NCI-H1930 (cell line): ENCODE results near the gene CALHM1.

Source experiments
- DNase-seq, 2 experiments: peaks; one replicate each; lab custom pipeline; 2025; lab: John Stamatoyannopoulos, UW

The CALHM1 gene

GRCh38 chr10:103455235-103455634 lies 3.5 kb downstream of the CALHM1 start:
- no peak for DNase-seq

- DNase-seq, result no peak
Measured at GRCh38 chr10:103454026-103454425, 4.7 kb downstream of the CALHM1 start.

DNA sequence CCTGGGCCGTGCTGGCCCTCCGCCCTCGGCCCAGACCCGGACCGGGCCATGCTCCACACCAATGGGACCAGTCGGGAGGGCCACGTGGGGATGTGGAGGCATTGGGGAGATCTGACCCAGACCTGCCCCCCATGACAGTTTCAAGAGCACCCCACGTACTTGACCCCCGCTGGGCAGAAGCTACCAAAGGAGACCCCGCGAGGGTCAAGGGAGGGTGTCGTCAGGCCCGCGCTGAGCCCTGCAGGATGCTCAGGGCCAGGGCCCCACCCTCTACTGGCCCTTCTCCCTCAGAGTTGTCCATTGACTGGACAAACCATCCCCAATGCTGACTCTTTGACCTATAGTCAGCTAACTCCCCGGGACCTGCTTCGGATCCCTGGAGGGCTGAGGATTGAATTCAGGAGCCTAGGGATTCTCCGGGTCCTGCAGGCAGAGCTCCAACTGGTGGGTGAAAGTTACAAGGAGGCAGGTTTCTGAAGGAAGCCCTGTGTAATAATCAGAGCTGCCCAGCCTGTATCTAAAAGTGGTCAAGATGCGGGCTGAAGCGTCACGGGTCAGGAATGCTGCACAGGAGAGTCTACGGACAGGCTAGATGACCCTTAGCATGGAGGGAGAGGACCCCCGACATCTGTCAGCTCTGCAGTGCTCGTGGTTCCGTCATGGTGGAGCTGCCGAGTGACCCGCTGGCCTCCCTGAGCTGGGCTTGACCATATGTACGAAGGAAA lies 6.0 kb downstream of the CALHM1 start:
- no peak for DNase-seq

GRCh38 chr10:103451831-103452505 lies 6.7 kb downstream of the CALHM1 start, which contains the start of gene CALHM2:
Gene CALHM2 (minus strand): TSS chr10:103452370. CDS start chr10:103449941, 2,429 bp downstream.
- DNase-seq, result no peak

DNA sequence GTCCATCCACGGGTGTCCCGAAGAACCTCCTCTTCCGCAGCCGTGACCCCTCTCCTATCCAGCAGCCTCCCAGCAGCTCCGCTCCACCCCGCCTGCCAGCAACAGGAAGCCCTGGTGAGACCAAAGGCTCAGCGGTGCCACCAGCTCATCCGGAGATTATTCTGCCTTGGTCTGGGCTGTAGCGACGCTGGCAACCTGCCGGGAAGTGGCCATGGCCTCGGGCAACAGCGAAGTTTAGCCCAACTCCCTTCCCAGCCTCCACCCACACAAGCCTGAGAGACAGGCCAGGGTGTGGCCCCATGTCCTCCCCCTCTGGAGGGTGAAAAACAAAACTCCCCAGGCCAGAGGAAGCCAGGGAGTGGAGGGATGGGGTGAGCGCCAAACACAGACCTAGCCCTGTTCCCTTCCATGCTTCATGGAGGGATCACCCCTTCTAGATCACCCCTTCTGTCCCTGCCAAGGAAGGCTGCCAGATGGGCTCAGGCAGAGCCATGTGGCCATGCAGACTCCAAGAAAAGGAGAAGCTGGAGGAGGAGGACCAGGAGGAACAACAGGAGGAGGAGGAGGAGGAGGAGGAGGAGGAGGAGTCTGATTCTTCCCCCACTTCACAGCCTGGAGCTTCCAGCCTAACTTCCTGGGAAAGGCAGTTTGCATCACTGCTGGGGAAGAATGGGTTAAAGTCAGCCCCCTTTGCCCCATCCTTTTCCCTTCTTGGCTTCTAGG lies 7.4 kb downstream of the CALHM1 start:
- no peak for DNase-seq

- no peak for DNase-seq
Measured at GRCh38 chr10:103450201-103450695, 8.5 kb downstream of the CALHM1 start.

GRCh38 chr10:103449208-103450144 lies 9.2 kb downstream of the CALHM1 start:
- no peak for DNase-seq

- no peak for DNase-seq
Measured at GRCh38 chr10:103448746-103449145, 10.0 kb downstream of the CALHM1 start.

DNA sequence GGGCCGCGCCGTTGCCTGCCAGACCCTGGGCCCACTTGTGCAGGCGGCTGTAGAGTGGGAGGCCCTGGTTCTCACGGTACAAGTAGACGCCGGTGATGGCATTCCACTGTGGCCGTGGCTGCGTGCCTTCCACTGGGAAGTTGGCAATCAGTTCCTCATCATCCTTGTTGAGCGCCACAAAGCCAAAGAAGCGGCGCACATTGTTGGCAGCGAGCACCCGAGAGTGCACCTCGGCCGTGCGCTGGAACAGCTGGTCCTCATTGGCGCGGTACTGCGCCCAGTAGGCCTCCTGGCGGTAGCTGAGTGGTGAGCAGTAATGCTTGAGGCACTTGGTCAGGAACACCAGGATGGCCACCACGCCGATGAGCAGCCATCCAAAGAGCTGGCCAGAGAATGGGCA lies 11.5 kb downstream of the CALHM1 start:
- DNase-seq, result no peak

DNA sequence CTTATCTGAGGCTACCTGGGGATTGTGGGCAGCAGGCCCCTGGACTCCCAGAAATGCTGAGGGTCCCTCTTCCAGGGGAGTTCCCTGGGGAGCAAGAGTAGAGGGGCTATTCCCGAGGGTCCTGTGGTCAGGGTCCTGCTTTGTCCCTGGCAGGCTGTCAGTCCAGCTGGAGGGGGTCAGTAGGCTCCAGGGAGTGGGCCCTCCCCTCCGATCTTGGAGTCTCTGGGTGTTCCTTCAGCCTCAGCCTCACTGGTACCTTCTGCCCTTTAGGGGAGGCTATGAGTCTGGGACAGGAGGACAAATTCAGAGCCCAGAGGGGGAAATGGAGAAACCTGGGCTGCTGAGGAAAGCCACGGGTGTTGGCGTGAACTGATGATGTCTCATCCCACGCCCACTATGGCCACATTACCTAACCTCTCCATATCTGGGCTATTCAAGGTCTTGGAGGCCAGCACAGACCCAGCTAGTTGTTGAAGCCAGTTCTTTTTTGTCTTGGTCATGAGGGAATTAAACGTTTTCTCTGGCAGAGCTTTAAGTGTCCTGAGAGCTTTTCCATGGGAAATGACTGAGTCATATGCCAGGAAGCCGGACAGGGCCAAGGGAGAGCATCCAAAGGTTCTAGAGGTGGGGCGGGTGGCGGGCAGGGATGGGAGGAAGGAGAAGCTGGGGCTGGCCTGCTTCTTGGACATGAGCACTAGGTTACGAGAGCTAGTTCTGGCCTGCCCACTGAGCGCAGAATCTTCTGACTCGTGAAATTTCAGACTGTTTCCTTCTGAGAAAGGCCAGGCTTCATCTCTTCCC lies 12.7 kb downstream of the CALHM1 start:
- no peak for DNase-seq

GRCh38 chr10:103445366-103445765 lies 13.3 kb downstream of the CALHM1 start:
- no peak for DNase-seq

- DNase-seq, result no peak
Measured at GRCh38 chr10:103444478-103444877, 14.2 kb downstream of the CALHM1 start.

DNA sequence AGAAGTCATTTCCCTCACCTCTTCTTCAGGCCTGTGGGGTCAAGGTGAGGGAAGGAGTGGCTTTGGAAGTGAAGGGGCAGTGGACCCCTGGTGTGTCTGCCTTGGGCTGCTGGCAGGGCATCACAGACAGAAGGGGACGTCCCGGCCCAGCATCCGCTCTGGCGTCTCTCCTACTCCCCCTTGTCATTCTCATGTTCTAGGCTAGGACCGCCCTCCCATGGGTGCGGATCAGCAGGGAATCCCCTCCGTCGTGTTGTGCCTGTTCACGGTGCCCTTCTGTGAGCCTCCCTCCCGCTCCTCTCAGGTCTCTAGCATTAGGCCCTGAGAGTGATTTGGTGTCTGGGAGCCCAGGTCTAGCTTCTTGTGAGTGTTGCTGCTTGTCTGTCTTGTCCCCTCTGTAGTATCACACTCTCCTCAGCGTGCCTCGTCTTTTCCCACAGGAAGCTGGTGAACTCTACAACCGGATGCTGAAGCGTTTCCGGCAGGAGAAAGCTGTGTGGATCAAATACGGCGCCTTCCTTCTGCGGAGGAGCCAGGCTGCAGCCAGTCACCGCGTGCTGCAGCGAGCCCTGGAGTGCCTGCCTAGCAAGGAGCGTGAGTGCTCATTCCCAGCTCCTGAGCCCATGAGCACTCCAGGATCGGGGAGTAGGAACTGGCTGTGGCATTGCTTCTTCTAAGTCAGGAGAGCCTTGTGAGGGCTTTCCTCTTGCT lies 15.1 kb downstream of the CALHM1 start:
- no peak for DNase-seq

DNA sequence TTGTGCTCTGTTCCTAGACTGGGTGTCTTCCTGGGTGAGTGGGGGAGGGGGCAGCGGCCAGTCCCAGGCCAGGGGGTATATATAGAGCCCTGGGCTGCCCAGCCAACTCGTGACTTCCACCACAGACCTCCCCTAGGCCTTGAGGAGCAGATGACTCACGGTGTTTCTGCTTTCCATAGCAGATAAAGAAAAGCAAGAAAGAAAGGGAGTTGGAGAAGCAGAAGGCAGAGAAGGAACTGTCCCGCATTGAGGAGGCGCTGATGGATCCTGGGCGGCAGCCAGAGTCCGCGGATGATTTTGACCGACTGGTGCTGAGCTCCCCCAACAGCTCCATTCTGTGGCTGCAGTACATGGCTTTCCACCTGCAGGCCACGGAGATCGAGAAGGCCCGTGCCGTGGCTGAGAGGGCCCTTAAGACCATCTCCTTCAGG lies 16.7 kb downstream of the CALHM1 start:
- DNase-seq, result no peak

- DNase-seq, result no peak
Measured at GRCh38 chr10:103441611-103442010, 17.1 kb downstream of the CALHM1 start.

DNA sequence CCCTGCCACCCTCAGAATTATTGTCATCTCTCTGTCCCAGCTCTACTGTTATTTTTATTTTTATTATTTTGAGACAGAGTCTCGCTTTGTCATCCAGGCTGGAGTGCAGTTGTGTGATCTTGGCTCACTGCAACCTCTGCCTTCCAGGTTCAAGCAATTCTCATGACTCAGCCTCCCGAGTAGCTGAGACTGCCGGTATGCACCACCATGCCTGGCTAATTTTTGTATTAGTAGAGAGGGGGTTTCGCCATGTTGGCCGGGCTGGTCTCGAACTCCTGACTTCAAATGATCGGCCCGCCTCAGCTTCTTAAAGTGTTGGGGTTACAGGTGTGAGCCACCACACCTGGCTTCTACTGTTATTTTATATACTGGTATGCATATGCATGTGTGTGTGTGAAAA lies 17.5 kb downstream of the CALHM1 start:
- no peak for DNase-seq

GRCh38 chr10:103440416-103440815 lies 18.3 kb downstream of the CALHM1 start:
- no peak for DNase-seq

- no peak for DNase-seq
Measured at GRCh38 chr10:103439776-103440175, 18.9 kb downstream of the CALHM1 start.

DNA sequence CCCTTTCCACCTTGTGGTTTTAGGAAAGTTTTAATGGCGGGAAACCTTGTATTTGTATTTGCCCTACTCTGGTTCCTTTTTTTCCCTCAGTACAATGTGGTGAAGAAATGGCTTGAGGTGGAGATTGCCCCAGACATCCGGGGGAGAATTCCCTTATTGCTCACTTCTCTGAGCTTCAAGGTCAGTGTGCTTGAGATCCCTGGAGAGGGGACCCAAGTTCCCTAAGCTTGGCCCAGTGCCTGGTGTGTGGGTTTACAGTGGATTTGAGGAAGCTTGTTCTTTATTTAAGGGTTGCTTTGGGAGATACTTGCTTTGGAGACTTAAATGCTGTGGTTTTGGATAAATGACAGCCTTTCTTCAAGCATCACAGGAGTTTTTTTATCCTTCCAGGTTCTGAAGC lies 24.8 kb downstream of the CALHM1 start:
- no peak for DNase-seq

GRCh38 chr10:103431902-103432301 lies 26.8 kb downstream of the CALHM1 start:
- no peak for DNase-seq
